Measurements from ENCODE around the gene SPTBN4. TPM values are rescaled to one million over a fixed set of nuclear protein-coding genes. Genes with fewer than 3 reads are reported as not detected.

Gene SPTBN4
- total RNA-seq, 3 donors from 2014 or later = 1.3 to 1.6 (median 1.6) TPM

- no peak for DNase-seq (ENCODE audit: low spot score in 2 of 2)
- no peak overlapping the region for H3K4me3 ChIP-seq
- intact Hi-C loops (cut with DNase I; ENCODE audit: low total_unique reads) = no loop called here
- no peaks in the 10 kb centered on the region for H3K9me3 ChIP-seq
- no peaks in the 10 kb centered on the region for H3K4me1 ChIP-seq
- no peaks in the 10 kb centered on the region for H3K36me3 ChIP-seq
- no peak overlapping the region for H3K27ac ChIP-seq
- no peaks in the 10 kb centered on the region for H3K27me3 ChIP-seq
- no peak for TF ChIP-seq POLR2A (IDR thresholded peaks at IDR 0.05)
- no peak for TF ChIP-seq CTCF (IDR thresholded peaks at IDR 0.05)
- no peak for TF ChIP-seq POLR2AphosphoS5 (IDR thresholded peaks at IDR 0.05)
Observed at GRCh38 chr19:40625406-40626120, 158.8 kb downstream of the SPTBN4 start.

Other genes with a start within 250 kb of the SPTBN4 start
- under 1 TPM in 1 of 3 donors, not detected in 2; 0.29 TPM for gene TTC9B, start 248.6 kb upstream of the SPTBN4 start, total RNA-seq
- gene CCNP, start 240.3 kb upstream of the SPTBN4 start, total RNA-seq = 1 to 10 TPM in 1 of 3 donors, under 1 TPM in 1, not detected in 1; 0.29 to 2.3 TPM
- gene AKT2, start 181.7 kb upstream of the SPTBN4 start, total RNA-seq = 10 to 100 TPM; 83.4 to 88.3 (median 84.9) TPM
- 10 to 100 TPM in 2 of 3 donors, 1 to 10 TPM in 1; 6.7 to 13.0 (median 10.2) TPM for gene C19orf47, start 118.6 kb upstream of the SPTBN4 start, total RNA-seq
- 100 to 1,000 TPM; 165 to 473 (median 221) TPM for gene PLD3, start 118.3 kb upstream of the SPTBN4 start, total RNA-seq
- under 1 TPM in 2 of 3 donors, not detected in 1; 0.16 to 0.33 TPM for gene HIPK4, start 76.8 kb upstream of the SPTBN4 start, total RNA-seq
- gene PRX, start 53.6 kb upstream of the SPTBN4 start, total RNA-seq = 1 to 10 TPM; 2.7 to 9.1 (median 5.2) TPM
- gene SERTAD1, start 41.0 kb upstream of the SPTBN4 start, total RNA-seq = 10 to 100 TPM; 10.4 to 25.3 (median 18.0) TPM
- gene SERTAD3, start 22.7 kb upstream of the SPTBN4 start, total RNA-seq = 10 to 100 TPM; 17.3 to 28.1 (median 25.2) TPM
- 100 to 1,000 TPM; 206 to 322 (median 284) TPM for gene BLVRB, start 1.3 kb upstream of the SPTBN4 start, total RNA-seq
- 10 to 100 TPM; 25.8 to 42.9 (median 34.1) TPM for gene SHKBP1, start 109.9 kb downstream of the SPTBN4 start, total RNA-seq
- 100 to 1,000 TPM in 1 of 3 donors, 10 to 100 TPM in 2; 52.7 to 130 (median 89.1) TPM for gene LTBP4, start 134.4 kb downstream of the SPTBN4 start, total RNA-seq
- 10 to 100 TPM; 24.6 to 34.7 (median 30.9) TPM for gene NUMBL, start 223.7 kb downstream of the SPTBN4 start, total RNA-seq
- gene COQ8B, start 249.9 kb downstream of the SPTBN4 start, total RNA-seq = 10 to 100 TPM; 28.2 to 50.8 (median 45.7) TPM